CD4-positive, alpha-beta T cell treated with Interferon alpha-2 for 1 hour (primary cell): Measurements from ENCODE around the gene RPS3A.
"Not testable (repeated sequence)": the region's sequence is repeated elsewhere in the genome, so short reads cannot be mapped to it uniquely, and the experiment has no call there.

Source experiments
- DNase-seq, 2 donors: peaks; one replicate each; pipeline ENCODE4 v3.0.0-alpha.2; 2020 to 2022

Gene RPS3A

GRCh38 chr4:151117371-151117962, 18.0 kb downstream of the RPS3A start:
- DNase-seq = peak; percentile 27 to 56

DNA sequence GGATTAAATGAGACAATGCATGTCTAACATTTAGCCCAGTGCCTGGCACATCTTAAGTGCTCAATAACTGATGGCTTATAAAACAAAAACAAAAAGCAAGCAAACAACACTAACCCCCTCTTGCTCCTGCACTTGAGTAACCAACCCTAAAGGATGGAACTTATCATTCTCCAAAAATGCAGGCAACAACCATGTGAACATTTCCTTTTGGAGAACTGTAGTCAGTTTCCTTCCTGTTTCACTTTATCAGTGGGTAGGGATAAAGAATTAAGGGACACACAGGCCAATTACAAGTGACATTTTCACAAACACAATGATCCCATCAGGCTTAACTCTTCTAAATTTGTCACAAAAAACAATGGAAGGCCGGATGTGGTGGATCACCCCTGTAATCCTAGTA, 30.4 kb downstream of the RPS3A start:
- no peak for DNase-seq

DNA sequence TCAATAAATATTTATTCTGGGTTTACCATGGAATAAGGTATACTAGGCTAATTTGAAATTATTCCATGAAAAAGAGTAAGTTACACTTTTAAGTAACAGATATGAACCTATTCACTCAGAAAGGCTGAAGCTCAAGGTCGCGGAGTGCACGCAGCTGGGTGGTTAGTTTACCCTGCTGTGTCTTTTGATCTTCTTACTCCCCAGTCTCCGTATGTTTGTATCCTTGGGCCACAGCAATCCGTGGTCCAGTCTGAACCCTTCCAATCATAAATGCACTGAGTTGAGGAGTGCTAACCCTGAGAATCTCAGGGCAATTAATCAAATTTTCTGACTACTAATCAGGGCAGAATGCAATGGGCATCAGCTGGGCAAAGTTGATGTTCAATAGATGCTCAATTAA, 33.9 kb downstream of the RPS3A start:
- DNase-seq = no peak

GRCh38 chr4:151136048-151136447, 36.6 kb downstream of the RPS3A start:
- not testable (repeated sequence) for DNase-seq

DNA sequence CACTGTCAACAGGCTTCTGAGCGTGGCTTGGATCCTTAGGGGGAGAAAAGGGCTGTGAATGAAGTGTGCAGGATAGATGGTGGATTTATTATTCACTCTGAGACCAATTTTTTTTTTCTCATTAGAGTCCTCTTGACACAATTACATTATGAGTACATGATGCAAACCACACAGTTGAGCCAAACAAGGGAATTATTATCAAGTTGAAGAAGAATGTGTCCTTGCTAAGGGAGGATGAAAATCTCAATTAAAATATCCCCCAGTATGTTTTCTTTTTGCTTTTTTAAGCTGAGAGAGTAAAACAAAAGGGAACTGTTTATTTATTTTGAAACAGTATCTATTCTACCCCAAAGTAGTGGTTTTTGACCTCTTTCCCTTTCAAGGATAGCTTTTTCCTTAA, 40.4 kb downstream of the RPS3A start:
- no peak for DNase-seq

- DNase-seq = no peak
These were observed 43.3 kb downstream of the RPS3A start for GRCh38 chr4:151142758-151143157.

GRCh38 chr4:151143162-151143561, 43.7 kb downstream of the RPS3A start:
- DNase-seq = no peak

GRCh38 chr4:151143811-151144210, 44.4 kb downstream of the RPS3A start:
- no peak for DNase-seq

GRCh38 chr4:151144329-151145072, 45.1 kb downstream of the RPS3A start:
- no peak for DNase-seq

GRCh38 chr4:151147000-151147399, 47.6 kb downstream of the RPS3A start:
- no peak for DNase-seq

DNA sequence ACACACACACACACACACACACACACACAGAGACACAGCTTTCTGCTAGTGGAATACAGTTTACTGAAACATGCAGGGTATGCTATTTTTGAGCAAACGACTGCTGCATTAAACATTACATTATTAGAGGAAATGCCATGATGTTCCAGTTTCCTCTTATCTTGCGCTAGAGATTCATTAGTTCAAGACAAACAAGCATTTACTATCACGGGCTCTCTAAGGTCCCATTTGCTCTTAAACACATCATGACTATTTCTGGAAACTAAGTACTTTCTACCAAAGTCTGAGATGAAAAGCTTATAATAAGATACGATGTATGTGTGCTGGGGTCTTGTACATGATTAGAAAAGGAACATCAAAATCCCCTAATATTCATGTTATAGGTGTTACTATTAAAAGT, 48.8 kb downstream of the RPS3A start:
- DNase-seq = no peak

DNA sequence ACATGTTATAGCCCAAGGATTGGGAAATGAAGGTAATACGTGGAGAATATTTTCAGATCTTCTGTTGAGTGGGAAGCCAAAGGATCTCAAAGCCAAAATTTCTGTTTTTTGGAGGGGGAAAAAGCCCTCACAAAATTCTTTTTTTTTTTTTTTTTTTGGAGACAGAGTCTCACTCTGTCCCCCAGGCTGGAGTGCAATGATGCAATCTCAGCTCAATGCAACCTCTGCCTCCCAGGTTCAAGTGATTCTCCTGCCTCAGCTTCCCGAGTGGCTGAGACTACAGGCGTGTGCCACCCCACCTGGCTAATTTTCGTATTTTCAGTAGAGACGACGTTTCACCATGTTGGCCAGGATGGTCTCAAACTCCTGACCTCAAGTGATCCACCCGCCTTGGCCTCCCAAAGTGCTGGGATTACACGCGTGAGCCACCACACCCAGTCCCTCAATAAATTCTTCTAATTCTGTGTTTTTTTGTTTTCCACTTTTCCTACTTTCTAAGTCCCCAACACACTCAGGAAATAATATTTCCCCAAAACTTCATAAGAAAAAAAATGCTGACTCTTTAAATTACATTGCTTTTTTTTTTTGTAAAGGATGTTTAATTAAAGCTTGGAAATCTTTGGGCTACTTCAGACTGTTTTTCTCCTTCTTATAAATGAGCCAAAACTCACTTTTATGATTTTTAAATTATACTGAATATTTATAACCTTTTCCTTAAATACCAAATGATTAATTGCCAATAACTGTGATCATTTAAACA, 51.6 kb downstream of the RPS3A start:
- DNase-seq = no peak

DNA sequence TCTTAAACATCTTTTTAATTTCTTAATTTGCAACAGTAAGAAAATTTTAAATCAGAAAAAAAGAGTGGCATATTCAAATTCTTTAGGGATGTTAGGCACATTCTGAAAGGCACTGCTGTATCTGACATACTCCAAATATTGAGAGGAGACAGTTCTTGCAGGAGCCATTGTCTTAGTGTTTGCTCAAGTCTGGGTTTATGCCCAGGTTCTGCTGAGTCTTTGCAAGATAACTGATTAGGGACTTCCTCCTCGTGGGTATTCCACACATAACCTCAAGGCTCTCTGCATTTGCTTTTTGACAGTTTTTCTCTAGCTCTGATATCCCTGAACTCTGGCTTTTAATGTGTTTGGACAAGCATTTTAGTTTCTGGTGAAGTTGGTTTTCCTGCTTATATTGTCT, 52.6 kb downstream of the RPS3A start:
- no peak for DNase-seq

GRCh38 chr4:151153585-151153984, 54.2 kb downstream of the RPS3A start:
- DNase-seq = no peak
